HepG2 (cell line): ENCODE results near the gene ZNF428. TPM values are rescaled to one million over a fixed set of nuclear protein-coding genes. Genes with fewer than 3 reads are reported as not detected.

Experiments
- CHD2 ChIP-seq: IDR thresholded peaks from 2 replicates; pipeline ENCODE4 v1.6.1; 2011; ENCODE audit warnings: low read depth, low read length, improper control_type of control experiment
- CREB3 ChIP-seq: sonication (generic); formaldehyde crosslinking; IDR thresholded peaks from 2 replicates; pipeline ENCODE4 v1.5.0; 2020; ENCODE audit warnings: missing genetic modification reagents
- ETV5 ChIP-seq: IDR thresholded peaks from 2 replicates; pipeline ENCODE4 v1.6.1; 2018; ENCODE audit warnings: missing biosample characterization, missing genetic modification reagents, inconsistent platforms, borderline replicate concordance
- GTF2F1 ChIP-seq: fragments of 150-350 bp; IDR thresholded peaks from 2 replicates; pipeline ENCODE4 v1.6.1; 2014; ENCODE audit warnings: low read length
- GTF3A ChIP-seq: sonication (generic); formaldehyde crosslinking; conservative IDR thresholded peaks from 2 replicates; pipeline ENCODE4 v1.4.0; 2020; ENCODE audit warnings: mild to moderate bottlenecking, missing genetic modification reagents
- HDAC6 ChIP-seq: fragments of 200-600 bp; sonication (generic); IDR thresholded peaks from 2 replicates; pipeline ENCODE4 v1.7.0; 2017; ENCODE audit warnings: mild to moderate bottlenecking, antibody characterized with exemption, low read length, low read depth
- HNF1A ChIP-seq, 2 experiments: sonication (generic) in 1 of 2; formaldehyde crosslinking in 1 of 2; IDR thresholded peaks; 2 replicates each; pipeline versions ENCODE4 v1.4.0 to v1.6.1; 2016 to 2020; ENCODE audit warnings: borderline replicate concordance in 1 of 2, low read depth in 1 of 2, mild to moderate bottlenecking in 1 of 2, missing genetic modification reagents in 1 of 2
- IKZF1 ChIP-seq: fragments of 450-650 bp; IDR thresholded peaks from 2 replicates; pipeline ENCODE4 v1.7.1; 2016
- MTF2 ChIP-seq: sonication (generic); formaldehyde crosslinking; IDR thresholded peaks from 2 replicates; pipeline ENCODE4 v1.5.0; 2020; ENCODE audit warnings: missing genetic modification reagents, borderline replicate concordance
- MXD1 ChIP-seq: sonication (generic); formaldehyde crosslinking; IDR thresholded peaks from 2 replicates; pipeline ENCODE4 v1.4.0; 2020; ENCODE audit warnings: mild to moderate bottlenecking, missing genetic modification reagents
- PHF20 ChIP-seq: sonication (generic); formaldehyde crosslinking; IDR thresholded peaks from 2 replicates; pipeline ENCODE4 v1.5.0; 2020; ENCODE audit warnings: mild to moderate bottlenecking, missing genetic modification reagents
- POLR2AphosphoS5 ChIP-seq: IDR thresholded peaks from 2 replicates; pipeline ENCODE4 v1.6.1; 2012; ENCODE audit warnings: low read depth, low read length
- TFE3 ChIP-seq: IDR thresholded peaks from 2 replicates; pipeline ENCODE4 v1.6.1; 2016
- ZFYVE20 ChIP-seq: sonication (generic); formaldehyde crosslinking; IDR thresholded peaks from 2 replicates; pipeline ENCODE4 v1.8.0; 2023; ENCODE audit warnings: low read depth, mild to moderate bottlenecking, moderate library complexity, missing genetic modification reagents, borderline replicate concordance
- ZIK1 ChIP-seq: sonication (generic); formaldehyde crosslinking; IDR thresholded peaks from 2 replicates; pipeline ENCODE4 v1.5.0; 2020; ENCODE audit warnings: mild to moderate bottlenecking, low read depth, missing genetic modification reagents, borderline replicate concordance
- ZMYM4 ChIP-seq: sonication (generic); formaldehyde crosslinking; IDR thresholded peaks from 2 replicates; pipeline ENCODE4 v1.8.1; 2023; ENCODE audit warnings: mild to moderate bottlenecking, missing genetic modification reagents
- ZNF225 ChIP-seq: sonication (generic); formaldehyde crosslinking; IDR thresholded peaks from 2 replicates; pipeline ENCODE4 v1.4.0; 2020; ENCODE audit warnings: mild to moderate bottlenecking, missing genetic modification reagents
- ZNF33A ChIP-seq: sonication (generic); formaldehyde crosslinking; IDR thresholded peaks from 2 replicates; pipeline ENCODE4 v1.5.1; 2020; ENCODE audit warnings: missing genetic modification reagents, mild to moderate bottlenecking, moderate library complexity, borderline replicate concordance
- ZNF383 ChIP-seq: sonication (generic); formaldehyde crosslinking; IDR thresholded peaks from 2 replicates; pipeline ENCODE4 v1.4.0; 2020; ENCODE audit warnings: missing genetic modification reagents, mild to moderate bottlenecking, borderline replicate concordance
- ZNF562 ChIP-seq: sonication (generic); formaldehyde crosslinking; IDR thresholded peaks from 2 replicates; pipeline ENCODE4 v1.8.0; 2022; ENCODE audit warnings: missing genetic modification reagents, borderline replicate concordance
- ZNF768 ChIP-seq: sonication (generic); formaldehyde crosslinking; IDR thresholded peaks from 2 replicates; pipeline ENCODE4 v1.4.0; 2020; ENCODE audit warnings: missing genetic modification reagents
- ZZZ3 ChIP-seq: sonication (generic); formaldehyde crosslinking; IDR thresholded peaks from 2 replicates; pipeline ENCODE4 v1.4.0; 2020; ENCODE audit warnings: missing genetic modification reagents, mild to moderate bottlenecking, borderline replicate concordance
- polyA plus RNA-seq, 8 experiments: library from polyadenylated mRNA; depleted of rRNA in 3 of 8; stranded (reverse) in 7 of 8; unstranded in 1 of 8; fragments of >200 nt; fragmentation: Illumina TruSeq in 4 of 8; extraction: Trizol in 4 of 8; gene quantifications; 2 replicates each; pipeline versions ENCODE4 v1.2.1 to v1.2.3, GENCODE V29; 2011 to 2016; ENCODE audit warnings: low read depth in 4 of 8, missing spikeins in 1 of 8, mixed read lengths in 1 of 8; ENCODE audit not compliant: insufficient read depth in 1 of 8
- total RNA-seq, 5 experiments: library from RNA; depleted of rRNA; stranded (reverse); fragments of >200 nt; fragmentation: Illumina TruSeq; extraction: Trizol; gene quantifications; 2 replicates each; pipeline ENCODE4 v1.2.3, GENCODE V29; 2016; ENCODE audit warnings: low read depth in 1 of 5

Gene ZNF428
- total and polyA plus RNA-seq, 2 of the 13 experiments (the other 11 are each of a cell fraction or from before 2014, with no cell fraction given): 10.4 to 26.9 TPM

GRCh38 chr19:43639519-43640423 lies 20.3 kb upstream of the ZNF428 start, which contains the start of gene CADM4 (continued):
- no peak for TF ChIP-seq IKZF1
- TF ChIP-seq ZIK1 (CRISPR knock-in tag): 0 out of 2 replicates have a peak, but pooled peaks have one; percentile 67
- TF ChIP-seq GTF2F1: no peak
- no peak for TF ChIP-seq HNF1A (IDR thresholded peaks at IDR 0.05; ENCODE audit: low read depth)
- no peak for TF ChIP-seq HNF1A (CRISPR knock-in tag; IDR thresholded peaks at IDR 0.05; ENCODE audit: borderline replicate concordance)
- no peak; the same call in 1 of the 2 replicates for TF ChIP-seq ZZZ3
- TF ChIP-seq HDAC6: no peak
- peak; percentile 40; the same call in 1 of the 2 replicates for TF ChIP-seq ZNF768 (CRISPR knock-in tag)
- 0 out of 2 replicates have a peak, but pooled peaks have one; percentile 42 for TF ChIP-seq MXD1 (CRISPR knock-in tag)
- peak; percentile 16; the same call in 1 of the 2 replicates for TF ChIP-seq ZMYM4 (CRISPR knock-in tag)
- TF ChIP-seq MTF2 (CRISPR knock-in tag): no peak
- TF ChIP-seq POLR2AphosphoS5: peak; percentile 38; the same call in 1 of the 2 replicates
- no peak for TF ChIP-seq ETV5 (CRISPR knock-in tag)
- TF ChIP-seq ZNF383 (CRISPR knock-in tag): no peak
- TF ChIP-seq ZNF33A (CRISPR knock-in tag): no peak
- TF ChIP-seq ZNF562 (CRISPR knock-in tag): no peak
- 0 out of 2 replicates have a peak, but pooled peaks have one; percentile 50 for TF ChIP-seq ZFYVE20
- TF ChIP-seq TFE3 (CRISPR knock-in tag): 0 out of 2 replicates have a peak, but pooled peaks have one; percentile 10
- TF ChIP-seq PHF20 (CRISPR knock-in tag): no peak
- no peak for TF ChIP-seq ZNF225 (CRISPR knock-in tag)
- TF ChIP-seq CREB3 (CRISPR knock-in tag): no peak
- no peak for TF ChIP-seq CHD2
- TF ChIP-seq GTF3A: no peak
